Calu3 (cell line): Measurements from ENCODE around the gene TECPR2. TPM values are rescaled to one million over a fixed set of nuclear protein-coding genes. Genes with fewer than 3 reads are reported as not detected.
A peak's percentile ranks its signal among the peaks of the same experiment; 100 is the strongest.

Experiments used
- BruUV-seq: library from RNA; stranded (reverse); fragments of 400-500 nt; replicated peaks from 2 replicates; lab custom pipeline; 2021; lab: Mats Ljungman, UMichigan
- CTCF ChIA-PET: fragments of 300-600 bp; sonication (Branson Sonifier 250); formaldehyde crosslinking; loops from one replicate; lab custom pipeline; 2022; ENCODE audit warnings: antibody characterized with exemption; lab: Charles Lee
- DNase-seq: peaks from one replicate; pipeline ENCODE4 v3.0.0; 2022
- H3K27ac Mint-ChIP-seq: one replicate; pipeline ENCODE4 v1.8.0; 2022; ENCODE audit warnings: mixed read lengths; ENCODE audit not compliant: unreplicated experiment
- H3K27me3 Mint-ChIP-seq: one replicate; pipeline ENCODE4 v1.8.0; 2022; ENCODE audit warnings: mixed read lengths; ENCODE audit not compliant: unreplicated experiment
- H3K36me3 Mint-ChIP-seq: one replicate; pipeline ENCODE4 v1.8.0; 2022; ENCODE audit warnings: mild to moderate bottlenecking, moderate library complexity, mixed read lengths; ENCODE audit not compliant: insufficient read depth, unreplicated experiment
- H3K4me1 Mint-ChIP-seq: one replicate; pipeline ENCODE4 v1.8.0; 2022; ENCODE audit warnings: mild to moderate bottlenecking, low read depth, mixed read lengths; ENCODE audit not compliant: unreplicated experiment
- H3K4me3 Mint-ChIP-seq: one replicate; pipeline ENCODE4 v1.8.0; 2022; ENCODE audit warnings: mild to moderate bottlenecking, low read depth, moderate library complexity, mixed read lengths; ENCODE audit not compliant: unreplicated experiment
- H3K9me3 Mint-ChIP-seq: one replicate; pipeline ENCODE4 v1.8.0; 2022; ENCODE audit warnings: low read depth, mixed read lengths; ENCODE audit not compliant: unreplicated experiment
- intact Hi-C: fragments of 100-400 bp; cut with micrococcal nuclease; formaldehyde crosslinking; loops from one replicate; pipeline ENCODE4 v1.10.0; 2022; ENCODE audit not compliant: unreplicated experiment
- total RNA-seq: library from RNA; stranded (reverse); gene quantifications from 2 replicates; pipeline ENCODE4 v1.2.3, GENCODE V29; 2022
- TF ChIP-seq, protein P1 (sequence below): fragments of 200-600 bp; IDR thresholded peaks from one replicate; pipeline ENCODE4 v1.8.0; 2022; ENCODE audit warnings: antibody characterized with exemption; ENCODE audit not compliant: unreplicated experiment

The TECPR2 gene
- total RNA-seq, 1 experiment from 2014 or later: 21.7 TPM

- Mint-ChIP-seq H3K9me3 (peaks cover 6% of the 10 kb centered on the region), H3K27me3 (no peaks in the 10 kb centered on the region), H3K4me1 (peaks cover 12% of the 10 kb centered on the region), H3K4me3 (no peak overlapping the region), H3K27ac (no peak overlapping the region), H3K36me3 (peaks cover 10% of the 10 kb centered on the region)
- TF ChIP-seq, protein P1, sequence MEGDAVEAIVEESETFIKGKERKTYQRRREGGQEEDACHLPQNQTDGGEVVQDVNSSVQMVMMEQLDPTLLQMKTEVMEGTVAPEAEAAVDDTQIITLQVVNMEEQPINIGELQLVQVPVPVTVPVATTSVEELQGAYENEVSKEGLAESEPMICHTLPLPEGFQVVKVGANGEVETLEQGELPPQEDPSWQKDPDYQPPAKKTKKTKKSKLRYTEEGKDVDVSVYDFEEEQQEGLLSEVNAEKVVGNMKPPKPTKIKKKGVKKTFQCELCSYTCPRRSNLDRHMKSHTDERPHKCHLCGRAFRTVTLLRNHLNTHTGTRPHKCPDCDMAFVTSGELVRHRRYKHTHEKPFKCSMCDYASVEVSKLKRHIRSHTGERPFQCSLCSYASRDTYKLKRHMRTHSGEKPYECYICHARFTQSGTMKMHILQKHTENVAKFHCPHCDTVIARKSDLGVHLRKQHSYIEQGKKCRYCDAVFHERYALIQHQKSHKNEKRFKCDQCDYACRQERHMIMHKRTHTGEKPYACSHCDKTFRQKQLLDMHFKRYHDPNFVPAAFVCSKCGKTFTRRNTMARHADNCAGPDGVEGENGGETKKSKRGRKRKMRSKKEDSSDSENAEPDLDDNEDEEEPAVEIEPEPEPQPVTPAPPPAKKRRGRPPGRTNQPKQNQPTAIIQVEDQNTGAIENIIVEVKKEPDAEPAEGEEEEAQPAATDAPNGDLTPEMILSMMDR: no peak
- no peak for DNase-seq
- intact Hi-C loops: no loop called here
- no TSS peak for BruUV-seq
- CTCF ChIA-PET: no interaction called here
Observed at GRCh38 chr14:102479107-102479506, 116.4 kb downstream of the TECPR2 start.

DNA sequence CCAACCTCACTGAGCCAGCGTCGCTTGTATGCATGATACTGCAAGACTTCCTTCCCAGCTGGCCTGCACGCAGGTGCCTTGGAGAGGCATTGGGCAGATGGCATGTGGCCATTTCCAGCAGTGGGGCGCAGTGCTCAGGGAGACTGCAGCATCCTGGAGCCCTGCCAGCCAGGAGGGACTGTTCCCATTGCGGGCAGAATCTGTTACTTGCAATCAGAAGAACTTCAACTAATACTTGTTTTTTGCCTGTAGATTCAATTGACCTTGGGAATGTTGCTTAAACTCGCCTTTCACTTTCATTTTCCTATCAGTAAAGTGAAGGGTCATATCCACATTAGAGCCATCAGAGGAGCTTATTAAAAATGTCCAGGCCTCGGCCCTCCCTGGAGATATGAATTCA is 117.0 kb downstream of the TECPR2 start:
- Mint-ChIP-seq H3K4me1 (peaks cover 12% of the 10 kb centered on the region), H3K27me3 (no peaks in the 10 kb centered on the region), H3K27ac (no peak overlapping the region), H3K4me3 (no peak overlapping the region), H3K9me3 (peaks cover 6% of the 10 kb centered on the region), H3K36me3 (peaks cover 10% of the 10 kb centered on the region)
- CTCF ChIA-PET: interaction anchor here (0.7 kb wide), 1 partner anchor 150 kb away, joined by 3 read pairs; no protein-coding TSS in a partner anchor
- BruUV-seq: no TSS peak
- DNase-seq: no peak
- TF ChIP-seq, protein P1: no peak
- intact Hi-C loops: no loop called here

DNA sequence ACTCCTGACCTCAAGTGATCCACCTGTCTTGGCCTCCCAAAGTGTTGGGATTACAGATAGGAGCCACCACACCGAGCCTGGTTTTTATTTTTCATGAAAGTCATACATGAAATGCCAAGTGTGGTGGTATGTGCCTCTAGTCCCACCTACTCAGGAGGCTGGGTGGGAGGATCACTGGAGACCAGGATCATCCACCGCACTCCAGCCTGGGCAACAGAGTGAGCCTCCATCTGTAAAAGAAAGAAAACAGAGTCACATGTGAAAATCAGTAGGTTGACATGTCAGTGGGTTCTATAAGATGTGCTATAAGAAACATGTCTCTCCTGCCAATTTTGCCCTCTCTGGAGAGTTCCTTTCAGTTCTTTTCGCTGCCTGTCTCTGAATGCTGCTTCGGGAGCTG is 118.6 kb downstream of the TECPR2 start:
- intact Hi-C loops: no loop called here
- CTCF ChIA-PET: no interaction called here
- no peak for DNase-seq
- peaks cover 12% of the 10 kb centered on the region for H3K4me1 Mint-ChIP-seq
- BruUV-seq: no TSS peak
- H3K4me3 Mint-ChIP-seq: no peak overlapping the region
- peaks cover 10% of the 10 kb centered on the region for H3K36me3 Mint-ChIP-seq
- TF ChIP-seq, protein P1: no peak
- no peak overlapping the region for H3K27ac Mint-ChIP-seq
- H3K9me3 Mint-ChIP-seq: peaks cover 6% of the 10 kb centered on the region
- H3K27me3 Mint-ChIP-seq: no peaks in the 10 kb centered on the region

- H3K4me1 Mint-ChIP-seq: peaks cover 12% of the 10 kb centered on the region
- H3K36me3 Mint-ChIP-seq: peaks cover 10% of the 10 kb centered on the region
- H3K27me3 Mint-ChIP-seq: no peaks in the 10 kb centered on the region
- DNase-seq: peak; percentile 46
- peaks cover 6% of the 10 kb centered on the region for H3K9me3 Mint-ChIP-seq
- TF ChIP-seq, protein P1: no peak
- no TSS peak for BruUV-seq
- no peak overlapping the region for H3K27ac Mint-ChIP-seq
- CTCF ChIA-PET: interaction anchor here (0.6 kb wide), 1 partner anchor 165 kb away, joined by 3 read pairs; no protein-coding TSS in a partner anchor
- intact Hi-C loops: no loop called here
- no peak overlapping the region for H3K4me3 Mint-ChIP-seq
Observed at GRCh38 chr14:102481791-102482238, 119.1 kb downstream of the TECPR2 start.
